Measurements from ENCODE around the gene CHMP4B.

DNA sequence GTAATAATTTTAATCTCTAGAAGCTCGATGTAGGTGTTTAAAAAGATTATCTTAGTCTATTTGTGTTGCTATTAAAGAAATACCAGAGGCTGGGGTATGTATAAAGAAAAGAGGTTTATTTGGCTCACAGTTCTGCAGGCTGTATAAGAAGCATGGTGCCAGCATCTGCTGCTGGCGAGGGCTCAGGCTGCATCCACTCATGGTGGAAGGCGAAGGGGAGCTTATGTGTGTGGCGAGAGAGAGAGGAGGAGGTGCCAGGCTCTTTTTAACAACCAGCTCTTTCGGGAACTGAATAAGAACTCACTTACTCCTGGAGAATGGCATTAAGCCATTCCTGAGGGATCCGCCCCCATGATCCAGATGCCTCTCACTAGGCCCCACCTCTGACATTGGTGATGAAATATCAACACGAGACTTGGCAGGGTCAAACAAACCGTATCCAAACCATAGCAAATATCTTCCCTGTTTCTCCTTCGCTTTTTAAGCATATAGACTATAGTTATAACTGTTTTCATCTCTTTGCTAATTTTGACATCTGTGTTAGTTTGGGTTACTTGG is 24.5 kb downstream of the CHMP4B start:
- TF ChIP-seq CTCF (IDR thresholded peaks at IDR 0.05) (no peak), EP300 (IDR thresholded peaks at IDR 0.05) (no peak)

Data from sigmoid colon (tissue), 4 donors.